CMK (cell line): ENCODE measurements around the gene TET1.
"Not testable (repeated sequence)": the region's sequence is repeated elsewhere in the genome, so short reads cannot be mapped to it uniquely, and the experiment has no call there.

Source experiments
- DNase-seq: peaks from one replicate; pipeline ENCODE4 v3.0.0-alpha.2; 2010; ENCODE audit warnings: low read depth

Gene TET1

DNA sequence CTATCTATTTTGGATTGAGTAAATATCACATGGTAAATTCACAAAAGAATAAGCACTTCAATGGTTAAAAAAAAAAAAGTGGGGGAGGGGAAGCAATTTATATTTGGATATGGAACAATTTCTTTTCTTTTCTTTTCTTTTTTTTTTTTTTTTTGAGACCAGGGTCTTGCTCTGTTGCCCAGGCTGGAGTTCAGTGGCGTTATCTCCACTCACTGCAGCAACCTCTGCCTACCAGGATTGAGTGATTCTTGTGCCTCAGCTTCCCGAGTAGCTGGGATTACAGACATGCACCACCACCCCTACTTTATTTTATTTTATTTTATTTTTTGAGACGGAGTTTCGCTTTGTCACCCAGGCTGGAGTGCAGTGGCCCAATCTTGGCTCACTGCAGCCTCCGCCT lies 148.8 kb downstream of the TET1 start:
- DNase-seq: not testable (repeated sequence)

DNA sequence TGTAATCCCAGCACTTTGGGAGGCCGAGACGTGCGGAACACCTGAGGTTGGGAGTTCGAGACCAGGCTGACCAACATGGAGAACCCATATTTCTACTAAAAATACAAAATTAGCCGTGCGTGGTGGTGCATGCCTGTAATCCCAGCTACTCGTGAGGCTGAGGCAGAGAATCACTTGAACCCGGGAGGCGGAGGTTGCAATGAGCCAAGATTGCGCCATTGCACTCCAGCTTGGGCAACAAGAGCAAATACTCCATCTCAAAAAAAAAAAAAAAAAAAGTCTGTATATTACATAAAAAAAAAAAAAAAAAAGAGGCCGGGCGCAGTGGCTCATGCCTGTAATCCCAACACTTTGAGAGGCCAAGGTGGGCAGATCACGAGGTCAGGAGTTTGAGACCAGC lies 152.9 kb downstream of the TET1 start:
- DNase-seq: not testable (repeated sequence)

DNA sequence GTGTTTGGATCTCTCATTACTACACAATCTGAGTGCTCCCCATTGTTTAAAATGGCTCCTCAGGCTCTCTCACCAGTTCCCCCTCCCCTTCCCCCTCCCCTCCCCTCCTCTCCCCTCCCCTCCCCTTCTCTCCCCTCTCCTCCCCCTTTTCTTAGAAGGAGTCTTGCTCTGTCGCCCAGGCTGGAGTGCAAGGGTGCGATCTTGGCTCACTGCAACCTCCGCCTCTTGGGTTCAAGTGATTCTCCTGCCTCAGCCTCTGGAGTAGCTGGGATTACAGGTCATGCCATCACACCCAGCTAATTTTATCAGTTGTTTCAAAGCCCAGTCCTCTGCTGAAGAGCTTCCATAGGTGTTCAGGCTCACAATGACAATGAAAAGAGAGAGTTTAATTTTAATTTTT lies 157.3 kb downstream of the TET1 start:
- DNase-seq: no peak

DNA sequence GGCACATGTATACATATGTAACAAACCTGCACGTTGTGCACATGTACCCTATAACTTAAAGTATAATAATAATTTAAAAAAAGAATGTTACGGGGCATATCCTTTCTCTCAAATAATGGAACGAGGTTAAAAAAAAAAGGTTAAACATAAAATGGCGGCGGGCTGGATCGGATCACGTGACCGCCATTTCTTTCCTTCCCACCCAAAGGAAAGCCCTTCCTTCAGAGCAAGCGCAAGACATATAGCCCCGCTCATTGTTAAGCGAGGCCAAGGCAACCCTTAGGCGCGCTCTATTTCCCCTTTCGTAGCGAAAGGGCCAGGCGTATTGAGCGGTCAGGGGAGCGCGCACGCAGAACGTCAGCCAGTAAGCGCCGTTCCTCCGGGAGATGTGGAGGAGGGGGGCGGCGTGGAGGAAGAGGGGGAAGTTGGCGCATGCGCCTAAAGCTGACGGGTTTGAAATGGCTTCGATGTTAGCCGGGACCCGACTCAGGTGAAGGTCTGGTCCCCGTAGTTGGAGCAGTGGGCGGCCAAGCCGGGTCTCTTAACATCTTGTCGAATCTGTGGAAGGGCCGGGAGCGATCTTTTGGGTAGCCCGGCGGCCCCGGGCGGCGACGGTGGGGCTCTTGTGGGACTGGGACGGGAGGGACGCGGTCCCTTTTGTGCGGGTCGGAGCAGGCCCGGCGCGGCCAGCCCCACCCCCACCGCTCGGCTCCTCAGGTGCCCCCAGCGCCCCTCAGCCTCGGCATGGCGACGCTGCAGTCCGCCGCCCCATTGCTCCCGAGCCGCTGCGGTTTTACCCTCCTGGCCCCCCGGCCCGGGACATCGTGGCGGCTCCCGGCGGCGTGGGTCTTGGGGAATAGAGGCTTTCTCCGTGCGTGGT lies 160.9 kb downstream of the TET1 start, which contains the start of gene CCAR1:
Gene CCAR1, plus strand, starts transcription at position 447 of the 880 bp plus-strand sequence. CDS start 1,266 bp downstream, outside the sequence.
- DNase-seq: peak; percentile 96

DNA sequence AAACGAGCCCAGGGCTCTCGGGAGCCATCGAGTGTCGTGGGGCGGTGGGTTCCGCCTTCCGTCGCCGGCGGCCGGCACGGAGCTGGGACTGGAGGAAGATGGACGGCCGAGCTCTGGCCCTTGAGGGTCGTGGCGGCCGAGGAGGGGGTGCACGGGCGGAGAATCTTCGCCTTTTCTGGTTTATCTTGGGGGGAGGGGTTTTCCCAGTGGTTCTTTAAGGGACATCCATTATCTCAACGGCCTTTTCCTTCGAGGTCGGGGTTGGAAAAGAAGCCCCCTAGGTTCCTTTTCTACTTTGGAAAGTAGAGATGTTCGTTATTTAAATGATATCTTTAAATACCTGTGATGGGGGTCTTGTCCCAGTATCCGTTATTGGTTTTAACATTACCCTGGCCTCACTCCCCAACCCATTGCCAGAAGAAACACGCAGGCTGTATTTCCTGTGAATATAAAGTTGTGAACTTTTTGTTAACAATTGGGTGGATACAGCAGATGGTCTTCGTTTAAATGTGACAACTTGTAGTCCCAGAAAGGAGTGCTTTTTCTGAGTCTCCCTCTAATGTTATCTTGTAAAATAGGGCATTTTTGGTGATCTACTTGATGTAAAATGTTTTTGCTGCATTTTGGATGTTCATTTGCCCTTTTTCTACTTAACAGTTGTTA lies 161.7 kb downstream of the TET1 start:
- DNase-seq: no peak

DNA sequence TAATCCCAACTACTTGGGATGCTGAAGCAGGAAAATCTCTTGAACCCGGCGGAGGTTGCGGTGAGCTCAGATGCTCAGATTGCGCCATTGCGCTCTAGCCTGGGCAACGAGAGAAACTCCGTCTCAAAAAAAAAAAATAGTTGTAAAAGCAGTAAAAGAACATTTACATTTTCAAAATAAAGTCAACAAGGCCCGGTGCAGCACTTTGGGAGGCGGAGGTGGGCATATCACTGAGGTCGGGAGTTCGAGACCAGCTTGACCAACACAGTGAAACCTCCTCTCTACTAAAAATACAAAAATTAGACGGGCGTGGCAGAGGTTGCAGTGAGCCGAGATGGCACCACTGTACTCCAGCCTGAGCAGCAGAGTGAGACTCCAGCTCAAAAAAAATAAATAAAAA lies 164.9 kb downstream of the TET1 start:
- no peak for DNase-seq

DNA sequence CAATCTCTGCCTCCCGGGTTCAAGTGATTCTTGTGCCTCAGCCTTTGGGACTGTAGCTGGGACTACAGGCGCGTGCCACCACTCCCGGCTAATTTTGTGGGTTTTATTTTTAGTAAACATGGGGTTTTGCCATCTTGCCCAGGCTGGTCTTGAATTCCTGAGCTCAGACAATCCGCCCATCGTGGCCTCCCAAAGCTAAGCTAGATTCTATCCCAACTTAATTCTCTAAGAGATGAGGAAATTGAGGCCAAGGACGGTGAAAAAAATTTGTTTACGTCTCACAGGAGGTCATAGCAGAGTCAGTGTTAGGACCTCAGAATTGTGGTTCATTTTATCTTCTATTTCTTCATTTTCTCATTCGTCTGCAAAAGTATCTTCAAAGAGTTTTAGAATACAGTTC lies 167.0 kb downstream of the TET1 start:
- no peak for DNase-seq

DNA sequence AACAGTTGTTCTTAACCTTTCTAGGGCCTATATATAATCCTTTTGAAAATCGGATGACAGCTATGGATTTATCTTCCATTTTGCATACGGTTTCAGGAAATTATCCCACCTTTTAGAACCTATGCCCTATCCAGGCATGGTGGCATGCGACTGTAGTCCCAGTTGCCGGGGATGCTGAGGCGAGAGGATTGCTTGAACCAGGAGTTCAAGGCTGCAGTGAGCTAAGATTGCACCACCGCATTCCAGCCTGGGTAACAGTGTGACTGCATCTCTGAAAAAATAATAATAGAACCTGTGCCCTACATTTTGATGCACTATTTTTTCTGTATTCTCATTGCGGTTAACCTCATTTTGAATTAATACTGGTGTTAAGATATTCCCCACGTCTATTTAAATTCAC lies 172.5 kb downstream of the TET1 start:
- DNase-seq: no peak

DNA sequence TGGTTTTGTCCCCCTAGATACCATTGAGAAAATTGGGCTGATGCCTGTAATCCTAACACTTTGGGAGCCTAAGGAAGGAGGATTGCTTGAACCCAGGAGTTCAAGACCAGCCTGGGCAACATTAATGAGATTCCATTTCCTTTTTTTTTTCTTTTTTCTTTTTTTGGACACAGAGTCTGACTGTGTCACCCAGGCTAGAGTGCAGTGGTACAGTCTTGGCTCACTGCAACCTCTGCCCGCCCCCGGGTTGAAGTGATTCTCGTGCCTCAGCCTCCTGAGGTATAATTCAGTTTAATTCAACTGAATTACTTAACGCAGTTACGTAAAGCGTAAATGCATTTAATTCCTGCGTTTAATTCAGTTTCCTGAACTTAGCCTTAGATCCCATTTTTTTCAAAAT lies 174.2 kb downstream of the TET1 start:
- no peak for DNase-seq

DNA sequence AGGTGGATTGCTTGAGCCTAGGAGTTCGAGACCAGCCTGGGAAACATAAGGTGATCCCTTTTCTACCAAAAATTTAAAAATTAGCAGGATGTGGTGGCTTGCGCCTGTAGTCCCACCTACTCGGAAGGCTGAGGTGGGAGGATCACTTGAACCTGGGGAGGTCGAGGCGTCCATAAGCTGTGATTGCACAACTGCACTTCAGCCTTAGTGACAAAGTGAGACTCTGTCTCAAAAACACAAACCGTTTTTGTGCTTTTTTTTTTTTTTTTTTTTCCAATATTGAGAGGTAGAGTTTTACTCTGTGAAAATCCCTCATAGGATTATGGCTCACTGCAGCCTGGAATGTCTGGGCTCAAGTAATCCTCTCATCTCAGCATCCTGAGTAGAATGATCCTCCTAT lies 175.0 kb downstream of the TET1 start:
- DNase-seq: no peak

DNA sequence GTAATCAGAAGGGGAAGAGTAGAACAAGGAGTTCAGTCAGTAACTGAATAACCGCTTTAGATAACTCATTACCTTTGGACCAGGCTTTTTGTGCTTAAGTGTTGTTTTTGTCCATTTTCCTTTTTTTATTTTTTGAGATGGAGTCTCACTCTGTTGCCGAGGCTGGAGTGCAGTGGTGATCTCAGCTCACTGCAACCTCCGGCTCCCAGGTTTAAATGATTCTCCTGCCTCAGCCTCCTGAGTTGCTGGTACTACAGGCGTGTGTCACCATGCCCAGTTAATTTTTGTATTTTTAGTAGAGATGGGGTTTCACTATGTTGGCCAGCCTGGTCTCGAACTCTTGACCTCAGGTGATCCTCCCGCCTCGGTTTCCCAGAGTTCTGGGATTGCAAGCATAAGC lies 175.6 kb downstream of the TET1 start:
- not testable (repeated sequence) for DNase-seq

DNA sequence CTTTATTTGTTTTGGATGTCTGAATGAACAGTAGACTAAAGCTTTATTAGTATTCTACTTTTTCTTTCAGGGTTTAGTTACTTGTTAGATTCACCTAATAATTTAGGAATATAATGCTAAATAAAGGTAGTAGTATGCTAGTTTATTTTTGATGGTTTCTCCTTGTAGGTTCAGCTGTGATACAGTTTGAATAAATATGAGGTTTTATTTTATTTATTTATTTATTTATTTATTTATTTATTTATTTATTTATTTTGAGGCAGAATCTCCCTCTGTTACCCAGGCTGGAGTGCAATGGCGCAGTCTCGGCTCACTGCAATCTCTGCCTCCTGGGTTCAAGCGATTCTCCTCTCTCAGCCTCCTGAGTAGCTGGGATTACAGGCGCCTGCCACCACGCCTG lies 180.5 kb downstream of the TET1 start:
- not testable (repeated sequence) for DNase-seq

DNA sequence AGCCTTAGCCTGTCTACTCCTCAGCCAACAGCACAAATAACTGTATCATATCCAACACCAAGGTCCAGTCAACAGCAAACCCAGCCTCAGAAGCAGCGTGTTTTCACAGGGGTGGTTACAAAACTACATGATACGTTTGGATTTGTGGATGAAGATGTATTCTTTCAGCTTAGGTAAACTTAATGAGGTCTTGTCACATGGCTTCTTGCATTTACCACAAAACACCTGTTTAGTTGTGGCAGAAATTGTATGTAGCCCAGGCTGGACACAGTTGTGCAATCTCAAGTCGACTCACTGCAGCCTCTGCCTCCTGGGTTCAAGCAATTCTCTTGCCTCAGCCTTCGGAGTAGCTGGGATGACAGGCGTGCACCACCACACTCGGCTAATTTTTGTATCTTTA lies 182.3 kb downstream of the TET1 start:
- no peak for DNase-seq
